HepG2 (cell line): Measurements from ENCODE around the gene WNT9A. TPM values are rescaled to one million over a fixed set of nuclear protein-coding genes. Genes with fewer than 3 reads are reported as not detected.

ENCODE experiments used
- ATAC-seq: fragments of 200-7000 bp; cut with Tn5 transposase; 3 replicates; pipeline ENCODE4 v1.9.1; 2020; ENCODE audit warnings: mild to moderate bottlenecking, moderate library complexity
- BruUV-seq: library from RNA; stranded (reverse); fragments of 400-500 nt; replicated peaks from 2 replicates; lab custom pipeline; 2021; lab: Mats Ljungman, UMichigan
- CTCF ChIA-PET: fragments of 300-600 bp; formaldehyde crosslinking; extraction: SDS; loops from one replicate; lab custom pipeline; 2021; ENCODE audit warnings: low total read pairs, inconsistent platforms, low intra/inter-chr PET ratio; lab: Yijun Ruan, JAX
- POLR2A ChIA-PET: fragments of 350-600 bp; sonication (Branson Sonifier 250); formaldehyde crosslinking; loops from one replicate; lab custom pipeline; 2020; ENCODE audit warnings: antibody characterized with exemption, inconsistent platforms; lab: Yijun Ruan, JAX
- DNase-seq: peaks from one replicate; pipeline ENCODE4 v3.0.0-alpha.2; 2015; ENCODE audit warnings: low spot score
- FAIRE-seq: peaks from 3 replicates; lab custom pipeline; 2011; peaks lifted over from hg19 to GRCh38; lab: Jason Lieb, UNC
- H2AFZ ChIP-seq: one replicate; pipeline ENCODE4 v1.6.1; 2011; ENCODE audit warnings: low read length, inconsistent platforms
- H3K27ac ChIP-seq: fragments of 300-600 bp; 3 replicates; pipeline ENCODE4 v1.8.0; 2011; ENCODE audit warnings: mixed run types, mild to moderate bottlenecking, mixed read lengths, low read length, inconsistent platforms; ENCODE audit not compliant: insufficient read depth; ENCODE audit errors: extremely low read length
- H3K27me3 ChIP-seq, 2 experiments: fragments of 200-600 bp in 1 of 2; 2 replicates in 1 of 2; 3 replicates in 1 of 2; pipeline versions ENCODE4 v1.6.0 to v1.8.0; 2011; ENCODE audit warnings: low read length in 2 of 2, mild to moderate bottlenecking in 2 of 2, moderate library complexity in 2 of 2, inconsistent platforms in 1 of 2; ENCODE audit not compliant: insufficient read depth in 2 of 2, control insufficient read depth in 1 of 2
- H3K36me3 ChIP-seq, 2 experiments: fragments of 200-600 bp in 1 of 2; replicated peaks in 1 of 2; 2 replicates in 1 of 2; 3 replicates in 1 of 2; pipeline versions ENCODE4 v1.5.1 to v1.8.0; 2011; ENCODE audit warnings: low read length in 2 of 2, inconsistent platforms in 1 of 2; ENCODE audit not compliant: insufficient read depth in 2 of 2, control insufficient read depth in 1 of 2
- H3K4me1 ChIP-seq: 2 replicates; pipeline ENCODE4 v1.5.1; 2012; ENCODE audit warnings: low read length, inconsistent platforms; ENCODE audit not compliant: insufficient read depth
- H3K4me2 ChIP-seq: 2 replicates; pipeline ENCODE4 v1.6.0; 2011; ENCODE audit warnings: low read depth, low read length, inconsistent platforms
- H3K4me3 ChIP-seq, 3 experiments: fragments of 200-600 bp in 1 of 3; sonication (generic), shearing (Covaris generic) in 1 of 3; replicated peaks in 1 of 3; 2 replicates each; pipeline ENCODE4 v1.5.1; 2011 to 2016; ENCODE audit warnings: low read length in 3 of 3, inconsistent platforms in 2 of 3, low read depth in 2 of 3, mild to moderate bottlenecking in 2 of 3, control low read depth in 1 of 3, mixed read lengths in 1 of 3; ENCODE audit not compliant: insufficient read depth in 1 of 3
- H3K79me2 ChIP-seq: one replicate; pipeline ENCODE4 v1.6.1; 2011; ENCODE audit warnings: low read length, inconsistent platforms; ENCODE audit not compliant: insufficient read depth
- H3K9ac ChIP-seq: 2 replicates; pipeline ENCODE4 v1.6.0; 2011; ENCODE audit warnings: mild to moderate bottlenecking, low read depth, low read length, inconsistent platforms; ENCODE audit not compliant: insufficient read depth
- H3K9me3 ChIP-seq: 2 replicates; pipeline ENCODE4 v1.5.1; 2012; ENCODE audit warnings: mild to moderate bottlenecking, low read length
- H4K20me1 ChIP-seq: 2 replicates; pipeline ENCODE4 v1.6.0; 2011; ENCODE audit warnings: inconsistent platforms, mild to moderate bottlenecking, low read length, moderate library complexity; ENCODE audit not compliant: insufficient read depth
- CBX2 ChIP-seq, 2 experiments: fragments of 200-600 bp in 1 of 2; sonication (generic); formaldehyde crosslinking in 1 of 2; IDR thresholded peaks; 2 replicates each; pipeline versions ENCODE4 v1.7.0 to v1.8.1; 2018 to 2022; ENCODE audit warnings: low read depth in 2 of 2, low read length in 1 of 2, mild to moderate bottlenecking in 1 of 2, missing genetic modification reagents in 1 of 2
- DMAP1 ChIP-seq: IDR thresholded peaks from 2 replicates; pipeline ENCODE4 v1.6.1; 2016
- ELK4 ChIP-seq: sonication (generic); formaldehyde crosslinking; IDR thresholded peaks from 2 replicates; pipeline ENCODE4 v1.9.0; 2021; ENCODE audit warnings: missing genetic modification reagents, borderline replicate concordance
- FIP1L1 ChIP-seq: fragments of 200-400 bp; formaldehyde crosslinking; IDR thresholded peaks from 2 replicates; pipeline ENCODE4 v1.6.1; 2018; ENCODE audit warnings: low read depth, mild to moderate bottlenecking, low read length, moderate library complexity, borderline replicate concordance; ENCODE audit not compliant: insufficient read depth
- FOSL1 ChIP-seq: sonication (generic); formaldehyde crosslinking; IDR thresholded peaks from 2 replicates; pipeline ENCODE4 v1.9.0; 2021; ENCODE audit warnings: missing genetic modification reagents, borderline replicate concordance
- KDM2A ChIP-seq: sonication (generic); formaldehyde crosslinking; IDR thresholded peaks from 2 replicates; pipeline ENCODE4 v1.4.0; 2020; ENCODE audit warnings: low read depth, missing genetic modification reagents, borderline replicate concordance
- MBNL3 ChIP-seq: fragments of 250-450 bp; sonication (Bioruptor Pico); conservative IDR thresholded peaks from 2 replicates; pipeline ENCODE4 v1.8.0; 2022; ENCODE audit warnings: mild to moderate bottlenecking, inconsistent platforms
- MEIS1 ChIP-seq: sonication (generic); formaldehyde crosslinking; IDR thresholded peaks from 2 replicates; pipeline ENCODE4 v1.9.0; 2021; ENCODE audit warnings: mild to moderate bottlenecking, missing genetic modification reagents, moderate library complexity, borderline replicate concordance
- MXI1 ChIP-seq: IDR thresholded peaks from 3 replicates; pipeline ENCODE4 v1.6.1; 2012; ENCODE audit warnings: low read depth, low read length, inconsistent platforms, borderline replicate concordance
- RBM39 ChIP-seq: fragments of 200-400 bp; formaldehyde crosslinking; IDR thresholded peaks from one replicate; pipeline ENCODE4 v1.6.1; 2018; ENCODE audit warnings: antibody characterized with exemption, mild to moderate bottlenecking, low read depth, low read length; ENCODE audit not compliant: poor library complexity, severe bottlenecking
- ZNF446 ChIP-seq: sonication (generic); formaldehyde crosslinking; IDR thresholded peaks from 2 replicates; pipeline ENCODE4 v1.5.0; 2020; ENCODE audit warnings: mild to moderate bottlenecking, missing genetic modification reagents
- ZNF605 ChIP-seq: sonication (generic); formaldehyde crosslinking; IDR thresholded peaks from 2 replicates; pipeline ENCODE4 v1.8.0; 2022; ENCODE audit warnings: mild to moderate bottlenecking, missing genetic modification reagents
- ZNF709 ChIP-seq: sonication (generic); formaldehyde crosslinking; IDR thresholded peaks from 2 replicates; pipeline ENCODE4 v1.5.0; 2020; ENCODE audit warnings: mild to moderate bottlenecking, missing genetic modification reagents
- whole genome bisulfite sequencing: methylation state at CpG from one replicate; pipeline ENCODE4 v1.1.6; 2017; ENCODE audit warnings: low lambda C conversion rate; 5-methylcytosine and 5-hydroxymethylcytosine counted together
- in situ Hi-C: cut with HindIII; loops from 2 replicates; pipeline ENCODE4 v1.10.0; 2017; ENCODE audit warnings: low pct_unique_long_range_greater_than_20kb; ENCODE audit not compliant: extremely low pct_ligation_motif_present
- intact Hi-C: fragments of 100-400 bp; cut with micrococcal nuclease; formaldehyde crosslinking; loops from one replicate; pipeline ENCODE4 v1.10.0; 2022; ENCODE audit not compliant: unreplicated experiment
- polyA plus RNA-seq, 8 experiments: library from polyadenylated mRNA; depleted of rRNA in 3 of 8; stranded (reverse) in 7 of 8; unstranded in 1 of 8; fragments of >200 nt; fragmentation: Illumina TruSeq in 4 of 8; extraction: Trizol in 4 of 8; gene quantifications; 2 replicates each; pipeline versions ENCODE4 v1.2.1 to v1.2.3, GENCODE V29; 2011 to 2016; ENCODE audit warnings: low read depth in 4 of 8, missing spikeins in 1 of 8, mixed read lengths in 1 of 8; ENCODE audit not compliant: insufficient read depth in 1 of 8
- total RNA-seq, 5 experiments: library from RNA; depleted of rRNA; stranded (reverse); fragments of >200 nt; fragmentation: Illumina TruSeq; extraction: Trizol; gene quantifications; 2 replicates each; pipeline ENCODE4 v1.2.3, GENCODE V29; 2016; ENCODE audit warnings: low read depth in 1 of 5

Gene WNT9A
- total and polyA plus RNA-seq, 2 of the 13 experiments (the other 11 are each of a cell fraction or from before 2014, with no cell fraction given) = 0.04 TPM; not detected in 1

GRCh38 chr1:227899141-227899819 lies 48.5 kb downstream of the WNT9A start:
- no peaks in the 10 kb centered on the region for H4K20me1 ChIP-seq
- WGBS = 26% methylated on average over 9 of the region's 12 CpGs
- TF ChIP-seq ZNF709 (no peak), MXI1 (no peak), ELK4 (CRISPR knock-in tag) (no peak), KDM2A (CRISPR knock-in tag) (no peak), ZNF446 (CRISPR knock-in tag) (no peak), ZNF605 (CRISPR knock-in tag) (no peak), DMAP1 (CRISPR knock-in tag) (no peak), MEIS1 (CRISPR knock-in tag) (no peak), FOSL1 (CRISPR knock-in tag) (no peak), RBM39 (no peak), MBNL3 (CRISPR knock-in tag) (no peak), CBX2 (IDR thresholded peaks at IDR 0.05; ENCODE audit: low read depth, low read length) (no peak), CBX2 (CRISPR knock-in tag; IDR thresholded peaks at IDR 0.05; ENCODE audit: low read depth) (no peak), FIP1L1 (no peak)
- peaks cover 1 to 14% of the 10 kb centered on the region in 2 experiments; a peak in 3 of 5 replicates for H3K27me3 ChIP-seq
- FAIRE-seq (no peak), ATAC-seq (no peak), DNase-seq (no peak)
- intact Hi-C loops (no loop called here), in situ Hi-C loops (no loop called here)
- no TSS peak for BruUV-seq
- no peak overlapping the region for H3K4me2 ChIP-seq
- no peak overlapping the region for H2AFZ ChIP-seq
- no peak overlapping the region for H3K4me3 ChIP-seq
- no peaks in the 10 kb centered on the region for H3K9me3 ChIP-seq
- H3K9ac ChIP-seq = no peak overlapping the region
- no peak overlapping the region for H3K27ac ChIP-seq
- CTCF ChIA-PET = no interaction called here
- no peaks in the 10 kb centered on the region for H3K36me3 ChIP-seq
- POLR2A ChIA-PET = no interaction called here
- peaks cover 20% of the 10 kb centered on the region for H3K4me1 ChIP-seq
- H3K79me2 ChIP-seq = no peaks in the 10 kb centered on the region
